Measurements from ENCODE around the gene BMAL1. TPM values are rescaled to one million over a fixed set of nuclear protein-coding genes. Genes with fewer than 3 reads are reported as not detected.
A peak's percentile ranks its signal among the peaks of the same experiment; 100 is the strongest.

BMAL1 gene
- total RNA-seq: 17.9 and 21.1 TPM in 2 replicates

GRCh38 chr11:13277768-13278608 is at the start of gene BMAL1:
Gene BMAL1 (plus strand): TSS chr11:13277790. CDS start chr11:13354309, 76,519 bp downstream.
- H3K27ac Mint-ChIP-seq: peak within 1 kb of the TSS; percentile 79
- peaks cover 51% of the 10 kb centered on the region for H3K4me1 Mint-ChIP-seq (ENCODE audit: low read depth)
- no peaks in the 10 kb centered on the region for H3K9me3 Mint-ChIP-seq
- peaks cover 16% of the 10 kb centered on the region for H3K36me3 Mint-ChIP-seq (ENCODE audit: low read depth)
- peak within 1 kb of the TSS; percentile 98 for H3K4me3 Mint-ChIP-seq (ENCODE audit: low read depth)
- H3K27me3 Mint-ChIP-seq (ENCODE audit: low read depth): peaks cover 50% of the 10 kb centered on the region
- peak; percentile 32 for DNase-seq (ENCODE audit: low spot score)
- intact Hi-C loops (cut with micrococcal nuclease): loop anchor here (1.0 to 5.0 kb wide), 5 partner anchors 8 to 389 kb away; partner anchors contain the start of genes BTBD10 and FAR1

GRCh38 chr11:13228572-13228971 is 49.0 kb upstream of the BMAL1 start:
- Mint-ChIP-seq H3K27ac (no peak overlapping the region), H3K27me3 (ENCODE audit: low read depth) (peaks cover 16% of the 10 kb centered on the region), H3K36me3 (ENCODE audit: low read depth) (no peaks in the 10 kb centered on the region), H3K9me3 (no peaks in the 10 kb centered on the region), H3K4me1 (ENCODE audit: low read depth) (no peaks in the 10 kb centered on the region), H3K4me3 (ENCODE audit: low read depth) (no peak overlapping the region)
- intact Hi-C loops (cut with micrococcal nuclease): no loop called here
- no peak for DNase-seq (ENCODE audit: low spot score)

GRCh38 chr11:13229136-13229535 is 48.5 kb upstream of the BMAL1 start:
- no peak overlapping the region for H3K4me3 Mint-ChIP-seq (ENCODE audit: low read depth)
- no peaks in the 10 kb centered on the region for H3K36me3 Mint-ChIP-seq (ENCODE audit: low read depth)
- peaks cover 19% of the 10 kb centered on the region for H3K27me3 Mint-ChIP-seq (ENCODE audit: low read depth)
- intact Hi-C loops (cut with micrococcal nuclease): no loop called here
- H3K9me3 Mint-ChIP-seq: no peaks in the 10 kb centered on the region
- no peak overlapping the region for H3K27ac Mint-ChIP-seq
- no peaks in the 10 kb centered on the region for H3K4me1 Mint-ChIP-seq (ENCODE audit: low read depth)
- no peak for DNase-seq (ENCODE audit: low spot score)

- Mint-ChIP-seq H3K9me3 (no peaks in the 10 kb centered on the region), H3K27ac (no peak overlapping the region), H3K27me3 (ENCODE audit: low read depth) (peaks cover 22% of the 10 kb centered on the region), H3K36me3 (ENCODE audit: low read depth) (no peaks in the 10 kb centered on the region), H3K4me1 (ENCODE audit: low read depth) (no peaks in the 10 kb centered on the region), H3K4me3 (ENCODE audit: low read depth) (no peak overlapping the region)
- DNase-seq (ENCODE audit: low spot score): no peak
- intact Hi-C loops (cut with micrococcal nuclease): no loop called here
Observed at GRCh38 chr11:13229711-13230318, 47.8 kb upstream of the BMAL1 start.

- Mint-ChIP-seq H3K27ac (no peak overlapping the region), H3K9me3 (no peaks in the 10 kb centered on the region), H3K36me3 (ENCODE audit: low read depth) (no peaks in the 10 kb centered on the region), H3K4me1 (ENCODE audit: low read depth) (no peaks in the 10 kb centered on the region), H3K27me3 (ENCODE audit: low read depth) (peaks cover 36% of the 10 kb centered on the region), H3K4me3 (ENCODE audit: low read depth) (no peak overlapping the region)
- DNase-seq (ENCODE audit: low spot score): no peak
- intact Hi-C loops (cut with micrococcal nuclease): no loop called here
Observed at GRCh38 chr11:13233173-13233745, 44.3 kb upstream of the BMAL1 start.

- peaks cover 2% of the 10 kb centered on the region for H3K4me1 Mint-ChIP-seq (ENCODE audit: low read depth)
- no peak for DNase-seq (ENCODE audit: low spot score)
- intact Hi-C loops (cut with micrococcal nuclease): no loop called here
- peaks cover 33% of the 10 kb centered on the region for H3K27me3 Mint-ChIP-seq (ENCODE audit: low read depth)
- no peak overlapping the region for H3K27ac Mint-ChIP-seq
- H3K9me3 Mint-ChIP-seq: no peaks in the 10 kb centered on the region
- no peak overlapping the region for H3K4me3 Mint-ChIP-seq (ENCODE audit: low read depth)
- H3K36me3 Mint-ChIP-seq (ENCODE audit: low read depth): no peaks in the 10 kb centered on the region
Observed at GRCh38 chr11:13235895-13236294, 41.7 kb upstream of the BMAL1 start.

GRCh38 chr11:13236626-13237025 is 41.0 kb upstream of the BMAL1 start:
- H3K36me3 Mint-ChIP-seq (ENCODE audit: low read depth): no peaks in the 10 kb centered on the region
- no peak overlapping the region for H3K4me3 Mint-ChIP-seq (ENCODE audit: low read depth)
- intact Hi-C loops (cut with micrococcal nuclease): no loop called here

GRCh38 chr11:13237761-13238160 is 39.8 kb upstream of the BMAL1 start:
- Mint-ChIP-seq H3K36me3 (ENCODE audit: low read depth) (no peaks in the 10 kb centered on the region), H3K27me3 (ENCODE audit: low read depth) (peaks cover 37% of the 10 kb centered on the region), H3K4me3 (ENCODE audit: low read depth) (no peak overlapping the region), H3K9me3 (no peaks in the 10 kb centered on the region), H3K4me1 (ENCODE audit: low read depth) (peaks cover 2% of the 10 kb centered on the region), H3K27ac (no peak overlapping the region)
- no peak for DNase-seq (ENCODE audit: low spot score)
- intact Hi-C loops (cut with micrococcal nuclease): loop anchor here (2.0 kb wide), 1 partner anchor 27 kb away; no protein-coding TSS in a partner anchor

More at GRCh38 chr11:13236626-13237025, 41.0 kb upstream of the BMAL1 start:
- no peaks in the 10 kb centered on the region for H3K9me3 Mint-ChIP-seq
- no peak for DNase-seq (ENCODE audit: low spot score)
- no peak overlapping the region for H3K27ac Mint-ChIP-seq
- peaks cover 2% of the 10 kb centered on the region for H3K4me1 Mint-ChIP-seq (ENCODE audit: low read depth)
- peaks cover 33% of the 10 kb centered on the region for H3K27me3 Mint-ChIP-seq (ENCODE audit: low read depth)

- intact Hi-C loops (cut with micrococcal nuclease): loop anchor here (1.0 to 2.0 kb wide), 3 partner anchors 28 to 275 kb away; no protein-coding TSS in a partner anchor
- no peak overlapping the region for H3K27ac Mint-ChIP-seq
- DNase-seq (ENCODE audit: low spot score): peak; percentile 14
- no peaks in the 10 kb centered on the region for H3K9me3 Mint-ChIP-seq
- no peaks in the 10 kb centered on the region for H3K36me3 Mint-ChIP-seq (ENCODE audit: low read depth)
- H3K4me1 Mint-ChIP-seq (ENCODE audit: low read depth): peaks cover 2% of the 10 kb centered on the region
- no peak overlapping the region for H3K4me3 Mint-ChIP-seq (ENCODE audit: low read depth)
- H3K27me3 Mint-ChIP-seq (ENCODE audit: low read depth): peaks cover 37% of the 10 kb centered on the region
Observed at GRCh38 chr11:13238879-13239514, 38.6 kb upstream of the BMAL1 start.

GRCh38 chr11:13242564-13242963 is 35.0 kb upstream of the BMAL1 start:
- H3K4me1 Mint-ChIP-seq (ENCODE audit: low read depth): peaks cover 2% of the 10 kb centered on the region
- no peak for DNase-seq (ENCODE audit: low spot score)
- intact Hi-C loops (cut with micrococcal nuclease): no loop called here
- H3K27me3 Mint-ChIP-seq (ENCODE audit: low read depth): peaks cover 34% of the 10 kb centered on the region
- no peak overlapping the region for H3K27ac Mint-ChIP-seq
- H3K36me3 Mint-ChIP-seq (ENCODE audit: low read depth): no peaks in the 10 kb centered on the region
- H3K4me3 Mint-ChIP-seq (ENCODE audit: low read depth): no peak overlapping the region
- no peaks in the 10 kb centered on the region for H3K9me3 Mint-ChIP-seq

GRCh38 chr11:13247606-13248296 is 29.8 kb upstream of the BMAL1 start:
- no peaks in the 10 kb centered on the region for H3K36me3 Mint-ChIP-seq (ENCODE audit: low read depth)
- no peak overlapping the region for H3K4me3 Mint-ChIP-seq (ENCODE audit: low read depth)
- H3K27ac Mint-ChIP-seq: no peak overlapping the region
- H3K4me1 Mint-ChIP-seq (ENCODE audit: low read depth): no peaks in the 10 kb centered on the region
- peaks cover 22% of the 10 kb centered on the region for H3K27me3 Mint-ChIP-seq (ENCODE audit: low read depth)
- intact Hi-C loops (cut with micrococcal nuclease): no loop called here
- H3K9me3 Mint-ChIP-seq: no peaks in the 10 kb centered on the region
- DNase-seq (ENCODE audit: low spot score): no peak

GRCh38 chr11:13249177-13249576 is 28.4 kb upstream of the BMAL1 start:
- DNase-seq (ENCODE audit: low spot score): no peak
- Mint-ChIP-seq H3K9me3 (no peaks in the 10 kb centered on the region), H3K4me1 (ENCODE audit: low read depth) (no peaks in the 10 kb centered on the region), H3K4me3 (ENCODE audit: low read depth) (no peak overlapping the region), H3K36me3 (ENCODE audit: low read depth) (no peaks in the 10 kb centered on the region), H3K27ac (no peak overlapping the region), H3K27me3 (ENCODE audit: low read depth) (peaks cover 18% of the 10 kb centered on the region)
- intact Hi-C loops (cut with micrococcal nuclease): no loop called here

All from activated T-helper 2 cell treated with anti-CD3 and anti-CD28 coated beads, Interferon-gamma antibody, Interleukin-2, Interleukin-4, amounts not matched to agents 10 μg/mL and 5 μg/mL and 100 μg/mL, durations not matched to agents 14 hours and 24 hours and 36 hours (primary cell).